Measurements from ENCODE around the gene MPPED2.

Gene MPPED2

GRCh38 chr11:30481796-30482195, 104.4 kb downstream of the MPPED2 start:
- DNase-seq: peak; percentile 54

GRCh38 chr11:30481330-30481729, 104.8 kb downstream of the MPPED2 start:
- peak; percentile 7 for DNase-seq

GRCh38 chr11:30479899-30480298, 106.3 kb downstream of the MPPED2 start:
- no peak for DNase-seq

GRCh38 chr11:30478923-30479322, 107.2 kb downstream of the MPPED2 start:
- no peak for DNase-seq

- DNase-seq: no peak
These were observed 109.1 kb downstream of the MPPED2 start for GRCh38 chr11:30477061-30477460.

GRCh38 chr11:30474151-30474954, 111.8 kb downstream of the MPPED2 start:
- DNase-seq: no peak

GRCh38 chr11:30471244-30471643, 114.9 kb downstream of the MPPED2 start:
- no peak for DNase-seq

GRCh38 chr11:30468881-30469280, 117.3 kb downstream of the MPPED2 start:
- DNase-seq: no peak

GRCh38 chr11:30467176-30467575, 119.0 kb downstream of the MPPED2 start:
- no peak for DNase-seq

GRCh38 chr11:30465623-30466022, 120.5 kb downstream of the MPPED2 start:
- DNase-seq: no peak

- no peak for DNase-seq
These were observed 121.0 kb downstream of the MPPED2 start for GRCh38 chr11:30465192-30465591.

- DNase-seq: no peak
These were observed 122.9 kb downstream of the MPPED2 start for GRCh38 chr11:30463266-30463665.

GRCh38 chr11:30462421-30462820, 123.7 kb downstream of the MPPED2 start:
- no peak for DNase-seq

GRCh38 chr11:30459821-30460220, 126.3 kb downstream of the MPPED2 start:
- DNase-seq: no peak

GRCh38 chr11:30459306-30459705, 126.8 kb downstream of the MPPED2 start:
- DNase-seq: no peak

GRCh38 chr11:30458541-30458940, 127.6 kb downstream of the MPPED2 start:
- DNase-seq: no peak

- no peak for DNase-seq
These were observed 129.1 kb downstream of the MPPED2 start for GRCh38 chr11:30457087-30457486.

GRCh38 chr11:30455025-30455424, 131.1 kb downstream of the MPPED2 start:
- DNase-seq: no peak

GRCh38 chr11:30454541-30454940, 131.6 kb downstream of the MPPED2 start:
- DNase-seq: no peak

GRCh38 chr11:30454111-30454510, 132.0 kb downstream of the MPPED2 start:
- no peak for DNase-seq

- no peak for DNase-seq
These were observed 132.4 kb downstream of the MPPED2 start for GRCh38 chr11:30453705-30454104.

GRCh38 chr11:30452842-30453241, 133.3 kb downstream of the MPPED2 start:
- no peak for DNase-seq

GRCh38 chr11:30452114-30452513, 134.0 kb downstream of the MPPED2 start:
- DNase-seq: no peak

GRCh38 chr11:30451626-30452025, 134.5 kb downstream of the MPPED2 start:
- DNase-seq: no peak

- no peak for DNase-seq
These were observed 135.0 kb downstream of the MPPED2 start for GRCh38 chr11:30451167-30451566.

Measured in fibroblast of skin of right biceps (primary cell).